ENCODE data around the gene OGFR. TPM values are rescaled to one million over a fixed set of nuclear protein-coding genes. Genes with fewer than 3 reads are reported as not detected.

OGFR gene
- total RNA-seq, 6 experiments from 2014 or later = 37.8 to 42.2 (median 39.0) TPM

DNA sequence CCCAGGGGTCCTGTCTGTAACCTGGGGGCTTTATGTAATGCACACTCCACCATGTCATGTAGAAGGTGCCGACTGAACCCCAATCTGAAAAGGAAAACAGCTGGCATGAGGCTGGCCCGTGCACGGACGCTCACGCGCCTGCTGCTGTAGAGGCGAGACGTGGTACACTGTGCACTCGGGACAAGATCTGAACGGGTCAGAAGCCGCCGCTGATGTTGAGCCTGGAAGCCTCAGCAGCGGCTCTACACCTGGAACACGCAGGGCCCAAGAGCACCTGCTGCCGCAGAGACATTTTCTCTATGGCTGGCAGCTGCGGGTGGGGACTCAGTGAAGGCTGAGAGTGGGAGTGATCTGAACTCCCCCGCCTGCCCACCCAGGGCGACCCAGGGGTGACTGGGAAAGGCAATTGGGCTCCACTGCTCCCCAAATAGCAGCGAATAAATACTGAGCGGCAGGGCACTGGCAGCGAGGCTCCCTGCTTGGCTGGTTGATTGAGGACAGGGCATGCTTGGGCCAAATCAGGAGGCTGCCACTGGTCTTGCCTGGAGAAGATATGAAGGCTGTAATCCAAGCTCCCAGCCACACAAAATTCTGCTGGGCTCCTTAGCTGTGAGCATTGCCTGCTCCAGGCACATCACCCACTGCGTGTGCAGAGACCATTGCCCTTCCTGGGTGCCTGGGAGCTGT, 2.5 kb upstream of the OGFR start:
- Mint-ChIP-seq H3K27me3 (ENCODE audit: insufficient read depth) (peaks cover 2% of the 10 kb centered on the region), H3K27ac (no peak overlapping the region; the same call in 1 of the 2 replicates)

GRCh38 chr20:62804021-62804626, 511 bp upstream of the OGFR start:
- peak overlapping the region; percentile 83 for H3K4me3 Mint-ChIP-seq
- no peak for DNase-seq
- H3K4me1 Mint-ChIP-seq (ENCODE audit: low read depth) = peaks cover 21% of the 10 kb centered on the region
- no peaks in the 10 kb centered on the region for H3K9me3 Mint-ChIP-seq
- no peaks in the 10 kb centered on the region; the same call in none of the 2 replicates for H3K27me3 Mint-ChIP-seq (ENCODE audit: insufficient read depth)
- H3K36me3 Mint-ChIP-seq (ENCODE audit: low read depth) = peaks cover 9% of the 10 kb centered on the region
- peak overlapping the region; percentile 73 for H3K27ac Mint-ChIP-seq
- TF ChIP-seq, protein P1, sequence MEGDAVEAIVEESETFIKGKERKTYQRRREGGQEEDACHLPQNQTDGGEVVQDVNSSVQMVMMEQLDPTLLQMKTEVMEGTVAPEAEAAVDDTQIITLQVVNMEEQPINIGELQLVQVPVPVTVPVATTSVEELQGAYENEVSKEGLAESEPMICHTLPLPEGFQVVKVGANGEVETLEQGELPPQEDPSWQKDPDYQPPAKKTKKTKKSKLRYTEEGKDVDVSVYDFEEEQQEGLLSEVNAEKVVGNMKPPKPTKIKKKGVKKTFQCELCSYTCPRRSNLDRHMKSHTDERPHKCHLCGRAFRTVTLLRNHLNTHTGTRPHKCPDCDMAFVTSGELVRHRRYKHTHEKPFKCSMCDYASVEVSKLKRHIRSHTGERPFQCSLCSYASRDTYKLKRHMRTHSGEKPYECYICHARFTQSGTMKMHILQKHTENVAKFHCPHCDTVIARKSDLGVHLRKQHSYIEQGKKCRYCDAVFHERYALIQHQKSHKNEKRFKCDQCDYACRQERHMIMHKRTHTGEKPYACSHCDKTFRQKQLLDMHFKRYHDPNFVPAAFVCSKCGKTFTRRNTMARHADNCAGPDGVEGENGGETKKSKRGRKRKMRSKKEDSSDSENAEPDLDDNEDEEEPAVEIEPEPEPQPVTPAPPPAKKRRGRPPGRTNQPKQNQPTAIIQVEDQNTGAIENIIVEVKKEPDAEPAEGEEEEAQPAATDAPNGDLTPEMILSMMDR (IDR thresholded peaks at IDR 0.05) = no peak; the same call in 1 of the 2 replicates

More for the DNA sequence above, 2.5 kb upstream of the OGFR start:
- TF ChIP-seq, protein P1 (IDR thresholded peaks at IDR 0.05) = no peak
- H3K36me3 Mint-ChIP-seq (ENCODE audit: low read depth) = peaks cover 14% of the 10 kb centered on the region
- no peak overlapping the region for H3K4me3 Mint-ChIP-seq
- DNase-seq = no peak
- H3K9me3 Mint-ChIP-seq = no peaks in the 10 kb centered on the region
- peaks cover 29% of the 10 kb centered on the region for H3K4me1 Mint-ChIP-seq (ENCODE audit: low read depth)

- Mint-ChIP-seq H3K27ac (peak overlapping the region; percentile 77), H3K27me3 (ENCODE audit: insufficient read depth) (no peaks in the 10 kb centered on the region; the same call in none of the 2 replicates), H3K36me3 (ENCODE audit: low read depth) (peaks cover 5% of the 10 kb centered on the region), H3K9me3 (no peaks in the 10 kb centered on the region), H3K4me3 (peak overlapping the region; percentile 88), H3K4me1 (ENCODE audit: low read depth) (peaks cover 21% of the 10 kb centered on the region)
- TF ChIP-seq, protein P1 (IDR thresholded peaks at IDR 0.05) = no peak
- DNase-seq = no peak
These were observed 598 bp downstream of the OGFR start for GRCh38 chr20:62805155-62805710.

- Mint-ChIP-seq H3K9me3 (no peaks in the 10 kb centered on the region), H3K4me3 (peak overlapping the region; percentile 88), H3K27me3 (ENCODE audit: insufficient read depth) (no peaks in the 10 kb centered on the region; the same call in none of the 2 replicates), H3K27ac (peak overlapping the region; percentile 77), H3K36me3 (ENCODE audit: low read depth) (peaks cover 5% of the 10 kb centered on the region), H3K4me1 (ENCODE audit: low read depth) (peaks cover 21% of the 10 kb centered on the region)
- TF ChIP-seq, protein P1 (IDR thresholded peaks at IDR 0.05) = no peak
- DNase-seq = no peak
These were observed 1.2 kb downstream of the OGFR start for GRCh38 chr20:62805711-62806382.

GRCh38 chr20:62806383-62807050, 1.9 kb downstream of the OGFR start:
- DNase-seq = no peak
- Mint-ChIP-seq H3K4me1 (ENCODE audit: low read depth) (peaks cover 21% of the 10 kb centered on the region), H3K27me3 (ENCODE audit: insufficient read depth) (no peaks in the 10 kb centered on the region; the same call in none of the 2 replicates), H3K36me3 (ENCODE audit: low read depth) (peaks cover 5% of the 10 kb centered on the region), H3K4me3 (peak overlapping the region; percentile 88), H3K27ac (peak overlapping the region; percentile 77), H3K9me3 (no peaks in the 10 kb centered on the region)
- TF ChIP-seq, protein P1 (IDR thresholded peaks at IDR 0.05) = no peak
